Fibroblast of peridontal ligament (primary cell): Measurements from ENCODE around the gene GLP1R.

Experiments used
- DNase-seq: peaks from one replicate; pipeline ENCODE4 v3.0.0-alpha.2; 2010; ENCODE audit errors: extremely low read depth

Gene GLP1R

GRCh38 chr6:39044181-39044580 lies 4.4 kb upstream of the GLP1R start:
- no peak for DNase-seq

- no peak for DNase-seq
Measured at GRCh38 chr6:39047434-39048327, 900 bp upstream of the GLP1R start.

DNA sequence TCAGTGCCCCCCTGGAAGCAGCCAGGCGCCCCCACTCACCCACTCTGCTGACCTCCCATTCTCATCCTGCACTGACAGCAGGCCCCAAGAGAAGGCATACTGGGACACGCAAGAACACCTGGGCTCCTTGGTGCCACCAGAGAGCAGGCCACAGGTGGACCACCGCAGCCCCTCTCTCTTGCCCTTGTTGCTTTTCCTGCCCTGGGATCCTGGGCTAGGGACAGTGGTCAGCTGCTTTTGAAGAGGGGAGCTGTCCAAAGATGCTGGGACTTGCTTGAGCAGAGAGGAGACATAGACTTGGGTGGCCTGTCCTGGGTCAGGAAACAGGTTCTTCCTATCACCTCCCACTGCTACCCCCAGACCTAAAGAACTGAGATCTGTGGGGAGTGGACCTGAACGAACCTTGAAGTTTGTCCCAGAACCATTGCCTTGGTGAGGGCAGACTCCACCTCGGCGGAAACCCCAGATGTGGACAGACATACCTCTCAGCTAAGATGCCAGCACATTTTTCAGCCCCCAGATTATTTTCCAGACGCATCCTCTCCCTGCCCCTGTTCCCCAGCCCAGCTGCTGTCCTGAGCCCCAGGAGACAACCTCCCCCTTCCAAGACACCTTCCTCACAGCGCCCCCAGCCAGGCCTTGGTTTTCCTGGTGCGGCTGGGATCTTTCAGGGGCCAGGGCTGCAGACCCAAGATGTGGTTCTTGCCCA lies 1.1 kb downstream of the GLP1R start:
- no peak for DNase-seq

DNA sequence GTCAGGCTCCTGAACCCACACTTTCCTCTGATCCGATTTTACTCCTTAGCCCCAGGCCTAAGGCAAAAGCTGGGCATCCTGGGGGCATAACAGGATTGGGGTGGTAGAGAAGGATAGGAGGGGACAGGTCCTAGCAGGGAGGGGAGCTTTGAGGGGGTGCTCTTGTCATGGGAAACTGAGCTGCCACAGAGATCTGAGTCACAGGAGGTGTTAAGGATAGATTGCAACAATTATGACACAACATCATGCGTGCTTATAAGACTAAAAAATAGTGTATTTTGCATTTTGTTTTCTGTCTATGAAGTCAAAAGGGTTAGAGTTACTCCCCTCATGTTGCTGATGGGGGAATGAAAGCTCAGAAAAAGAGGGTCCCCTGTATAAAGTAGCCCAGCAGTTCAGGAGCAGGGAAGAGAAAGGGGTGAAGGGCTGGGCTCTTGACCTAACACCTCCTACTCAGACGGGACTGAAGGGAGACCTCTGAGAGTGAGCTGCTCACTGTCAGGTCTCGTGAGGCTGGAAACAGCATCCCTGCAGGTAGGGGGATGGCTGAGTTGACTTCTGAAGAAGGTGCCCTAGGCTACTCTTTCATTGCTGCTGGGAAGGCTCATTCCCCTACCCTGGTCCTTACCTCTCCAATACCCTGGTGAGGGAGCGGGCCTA lies 2.0 kb downstream of the GLP1R start:
- no peak for DNase-seq

- DNase-seq = no peak
Measured at GRCh38 chr6:39051399-39052122, 3.0 kb downstream of the GLP1R start.

DNA sequence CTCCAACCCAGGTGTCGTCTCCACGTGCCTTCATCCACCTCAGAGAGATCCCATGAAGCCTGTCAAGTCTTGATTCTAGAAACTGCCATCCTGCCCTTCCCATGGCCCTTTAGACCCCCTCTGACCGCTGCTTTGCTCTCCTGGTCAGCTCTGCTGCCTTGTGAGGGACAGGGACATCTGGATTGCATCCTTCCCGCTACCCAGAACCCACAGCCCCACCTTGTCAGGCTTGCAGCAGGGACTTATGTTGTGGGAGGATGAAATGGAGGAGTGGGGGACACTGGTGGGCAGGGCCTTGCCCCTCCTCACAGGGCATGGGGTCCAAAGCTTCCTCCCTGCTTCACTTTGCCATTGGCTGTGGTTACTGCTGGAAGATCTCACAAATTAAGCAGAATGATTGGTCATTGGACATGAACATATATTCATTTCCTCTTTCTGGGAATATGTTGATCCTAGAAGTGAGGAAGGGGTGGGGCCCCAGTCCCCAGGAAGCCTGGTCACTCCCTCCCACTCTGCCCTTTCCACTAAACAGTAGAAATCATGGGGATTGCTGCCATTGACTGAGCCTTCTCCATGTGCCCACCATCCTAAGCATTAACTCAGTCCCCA lies 4.5 kb downstream of the GLP1R start:
- DNase-seq = no peak

DNA sequence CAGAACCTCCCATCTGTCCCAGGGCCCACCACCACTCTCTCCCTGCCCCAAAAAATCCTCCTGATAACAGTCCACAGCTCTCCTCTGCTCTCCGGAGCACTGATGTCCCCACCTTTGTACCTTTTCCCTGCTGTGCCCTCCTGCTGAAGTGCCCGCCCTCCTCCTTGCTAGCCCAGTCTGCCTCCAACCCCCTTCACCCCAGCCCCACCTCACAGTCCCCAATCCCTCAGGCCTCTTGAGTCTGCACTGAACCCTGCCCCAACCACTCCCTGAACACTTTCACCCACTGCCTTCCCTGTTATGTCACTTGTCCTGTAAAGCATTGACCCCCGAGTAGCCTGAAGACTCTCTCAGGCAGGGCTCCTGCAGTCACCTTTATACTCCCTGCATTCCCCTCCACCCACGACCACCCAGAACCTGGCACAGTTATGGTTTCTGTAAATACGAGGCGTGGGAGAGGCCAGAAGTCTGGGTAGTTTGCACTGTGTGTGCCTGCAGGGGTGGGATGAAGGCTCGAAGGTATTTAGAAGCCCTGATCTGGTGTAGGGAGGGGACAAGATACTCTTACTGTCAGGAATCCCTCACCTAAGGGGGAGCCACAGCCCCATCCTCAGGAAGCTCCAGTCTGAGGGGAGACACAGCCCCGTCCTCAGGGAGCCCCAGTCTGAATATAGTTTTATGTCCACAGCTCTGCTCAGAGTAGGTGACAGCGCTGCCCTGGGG lies 5.4 kb downstream of the GLP1R start:
- DNase-seq = no peak

GRCh38 chr6:39054577-39055142 lies 6.1 kb downstream of the GLP1R start:
- no peak for DNase-seq

DNA sequence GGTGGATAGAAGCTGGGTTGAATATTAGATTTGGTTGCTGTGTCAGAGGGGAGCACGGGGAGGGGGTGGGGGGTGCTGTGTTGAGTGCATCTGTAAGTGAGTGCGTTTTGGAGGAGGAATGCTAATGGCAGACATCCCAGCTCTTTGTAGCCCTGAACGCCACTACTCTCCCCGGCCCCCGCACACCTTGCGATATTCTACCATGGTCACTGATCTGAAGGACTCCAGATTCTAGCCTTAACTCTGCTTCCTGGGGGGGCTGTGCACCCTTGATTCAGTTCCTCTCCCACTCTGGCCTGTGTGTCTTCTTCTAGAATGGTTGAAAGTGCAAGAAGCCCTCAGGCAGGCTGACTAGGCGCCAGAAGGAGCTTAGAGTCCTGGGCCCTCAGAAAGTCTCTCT lies 7.1 kb downstream of the GLP1R start:
- no peak for DNase-seq

- no peak for DNase-seq
Measured at GRCh38 chr6:39056191-39056590, 7.6 kb downstream of the GLP1R start.

DNA sequence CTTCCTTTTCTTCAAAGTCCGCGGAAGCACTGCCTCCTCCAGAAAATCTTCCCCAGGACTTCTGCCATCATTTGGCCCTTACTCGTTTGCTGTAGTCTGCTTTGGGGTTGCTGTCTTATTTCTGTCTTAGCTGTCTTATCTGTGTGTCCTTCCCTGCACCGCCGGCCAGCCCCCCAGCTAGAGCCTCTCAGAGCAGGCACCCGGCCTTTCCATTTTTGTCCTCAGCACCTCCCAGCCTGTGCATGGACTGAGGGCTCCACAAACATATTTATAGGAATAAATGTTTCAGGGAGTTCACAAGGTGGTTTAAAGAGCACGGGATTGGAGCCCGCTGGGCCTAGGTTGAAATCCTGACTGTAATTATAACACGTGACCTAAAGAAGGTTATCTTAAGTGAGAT lies 8.1 kb downstream of the GLP1R start:
- DNase-seq = no peak

GRCh38 chr6:39057251-39058155 lies 8.9 kb downstream of the GLP1R start:
- DNase-seq = no peak

GRCh38 chr6:39058471-39059147 lies 10.0 kb downstream of the GLP1R start:
- no peak for DNase-seq

DNA sequence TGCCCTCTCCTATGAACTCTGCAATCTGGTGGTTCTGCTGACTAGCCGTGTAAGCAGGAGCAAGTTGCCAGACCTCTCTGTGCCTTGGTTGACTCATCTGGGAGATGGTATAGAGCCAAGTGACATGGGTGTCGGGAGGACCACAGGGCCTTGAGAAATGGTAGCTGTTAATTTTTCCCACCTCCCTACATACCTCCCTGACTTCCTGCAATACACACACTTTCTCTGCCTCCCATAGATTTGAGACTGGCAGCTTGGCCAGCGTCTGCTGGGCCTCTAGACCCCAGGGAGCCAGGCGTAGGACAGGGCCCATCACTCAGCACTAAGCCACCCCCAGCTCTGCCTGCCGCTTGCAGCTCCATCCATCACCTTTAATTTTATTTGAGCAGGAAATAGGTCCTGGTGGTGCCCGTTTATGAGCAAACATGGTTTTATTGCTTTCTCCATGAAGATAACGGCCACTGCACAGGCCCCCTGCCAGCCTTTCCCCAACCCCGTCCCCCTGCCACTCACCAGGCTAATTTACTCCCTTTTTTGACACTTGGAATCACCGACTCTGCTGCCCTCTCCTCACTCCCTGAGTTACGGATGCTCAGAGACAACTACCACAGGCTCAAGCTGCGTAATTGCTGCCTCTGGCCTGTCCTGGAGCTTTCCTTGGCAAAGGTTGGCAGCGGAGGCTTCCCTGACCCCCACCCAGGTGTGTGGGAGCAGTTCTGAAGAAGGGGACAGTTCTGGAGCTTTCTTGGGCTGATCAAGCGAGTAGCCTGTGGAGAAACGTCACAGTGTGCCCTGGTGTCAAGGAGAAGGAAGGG lies 11.1 kb downstream of the GLP1R start:
- no peak for DNase-seq

- DNase-seq = no peak
Measured at GRCh38 chr6:39060467-39061160, 12.0 kb downstream of the GLP1R start.

GRCh38 chr6:39061182-39061581 lies 12.6 kb downstream of the GLP1R start:
- DNase-seq = no peak

- no peak for DNase-seq
Measured at GRCh38 chr6:39061588-39061987, 13.0 kb downstream of the GLP1R start.
